ENCODE measurements around the gene C1orf185. TPM values are rescaled to one million over a fixed set of nuclear protein-coding genes. Genes with fewer than 3 reads are reported as not detected.
"Not testable (repeated sequence)": the region's sequence is repeated elsewhere in the genome, so short reads cannot be mapped to it uniquely, and the experiment has no call there.

C1orf185 gene
- total RNA-seq, 2 donors from 2014 or later = not detected

- Histone ChIP-seq H3K27me3 (no peaks in the 10 kb centered on the region), H3K27ac (no peak overlapping the region), H3K9me3 (no peaks in the 10 kb centered on the region), H3K4me3 (no peak overlapping the region), H3K4me1 (no peaks in the 10 kb centered on the region), H3K36me3 (replicated peaks in 1 of 2; ENCODE audit: insufficient read depth in 1 of 2, low read depth in 2 of 2) (no peaks in the 10 kb centered on the region)
- intact Hi-C loops (cut with DNase I) = no loop called here
- TF ChIP-seq CTCF (IDR thresholded peaks at IDR 0.05) (no peak), POLR2A (IDR thresholded peaks at IDR 0.05) (no peak)
- 80 to 88% methylated on average over 3 of the region's 3 CpGs for WGBS, 2 donors
- ATAC-seq = no peak
- DNase-seq = no peak
These were observed 1.7 kb upstream of the C1orf185 start for GRCh38 chr1:51100264-51100880.

- DNase-seq (no peak), ATAC-seq (no peak)
- Histone ChIP-seq H3K4me3 (no peak overlapping the region), H3K4me1 (peaks cover 7% of the 10 kb centered on the region), H3K9me3 (no peaks in the 10 kb centered on the region), H3K27me3 (no peaks in the 10 kb centered on the region), H3K27ac (no peak overlapping the region), H3K36me3 (replicated peaks in 1 of 2; ENCODE audit: insufficient read depth in 1 of 2, low read depth in 2 of 2) (no peaks in the 10 kb centered on the region)
- TF ChIP-seq POLR2A (IDR thresholded peaks at IDR 0.05) (no peak), CTCF (IDR thresholded peaks at IDR 0.05) (no peak)
- 83 to 89% methylated on average over 6 of the region's 6 CpGs for WGBS, 2 donors
- intact Hi-C loops (cut with DNase I) = no loop called here
These were observed 12.1 kb downstream of the C1orf185 start for GRCh38 chr1:51114137-51114536.

GRCh38 chr1:51115714-51116404, 13.8 kb downstream of the C1orf185 start:
- Histone ChIP-seq H3K36me3 (replicated peaks in 1 of 2; ENCODE audit: insufficient read depth in 1 of 2, low read depth in 2 of 2) (no peaks in the 10 kb centered on the region), H3K27ac (no peak overlapping the region), H3K4me3 (no peak overlapping the region), H3K9me3 (no peaks in the 10 kb centered on the region), H3K4me1 (peaks cover 8% of the 10 kb centered on the region), H3K27me3 (no peaks in the 10 kb centered on the region)
- intact Hi-C loops (cut with DNase I) = no loop called here
- WGBS, 2 donors = 81% methylated on average over 7 of the region's 7 CpGs
- no peak for TF ChIP-seq POLR2A (IDR thresholded peaks at IDR 0.05)
- no peak for TF ChIP-seq CTCF (IDR thresholded peaks at IDR 0.05)
- DNase-seq (no peak), ATAC-seq (no peak)

GRCh38 chr1:51119331-51119730, 17.3 kb downstream of the C1orf185 start:
- ATAC-seq (no peak), DNase-seq (peak in 3 of 4 donors; percentile 9 to 54 (median 13))
- no peak overlapping the region for H3K27ac ChIP-seq
- peaks cover 4% of the 10 kb centered on the region for H3K4me1 ChIP-seq
- H3K27me3 ChIP-seq = no peaks in the 10 kb centered on the region
- no peaks in the 10 kb centered on the region for H3K9me3 ChIP-seq
- TF ChIP-seq POLR2A (IDR thresholded peaks at IDR 0.05) (no peak), CTCF (IDR thresholded peaks at IDR 0.05) (no peak)
- 23 to 45% methylated on average over 3 of the region's 3 CpGs for WGBS, 2 donors
- no peak overlapping the region for H3K4me3 ChIP-seq
- intact Hi-C loops (cut with DNase I) = no loop called here
- H3K36me3 ChIP-seq (replicated peaks in 1 of 2; ENCODE audit: insufficient read depth in 1 of 2, low read depth in 2 of 2) = no peaks in the 10 kb centered on the region

- DNase-seq = no peak
- 86% methylated on average over 2 of the region's 2 CpGs for WGBS, 2 donors
- intact Hi-C loops (cut with DNase I) = no loop called here
- ATAC-seq = no peak
- Histone ChIP-seq H3K4me3 (no peak overlapping the region), H3K4me1 (peaks cover 4% of the 10 kb centered on the region), H3K9me3 (no peaks in the 10 kb centered on the region), H3K27me3 (no peaks in the 10 kb centered on the region), H3K27ac (no peak overlapping the region), H3K36me3 (replicated peaks in 1 of 2; ENCODE audit: insufficient read depth in 1 of 2, low read depth in 2 of 2) (no peaks in the 10 kb centered on the region)
- no peak for TF ChIP-seq CTCF (IDR thresholded peaks at IDR 0.05)
- no peak for TF ChIP-seq POLR2A (IDR thresholded peaks at IDR 0.05)
These were observed 18.6 kb downstream of the C1orf185 start for GRCh38 chr1:51120629-51121028.

GRCh38 chr1:51127152-51127551, 25.1 kb downstream of the C1orf185 start:
- 86 to 96% methylated on average over 7 of the region's 7 CpGs for WGBS, 2 donors
- intact Hi-C loops (cut with DNase I); ATAC-seq; H3K4me1 ChIP-seq; H3K9me3 ChIP-seq; H3K4me3 ChIP-seq; DNase-seq; H3K36me3 ChIP-seq (replicated peaks in 1 of 2; ENCODE audit: insufficient read depth in 1 of 2, low read depth in 2 of 2); H3K27ac ChIP-seq; H3K27me3 ChIP-seq: not testable (repeated sequence)

Data from body of pancreas (tissue), 4 donors.